PC-9 (cell line): ENCODE measurements around the gene AKAP6. TPM values are rescaled to one million over a fixed set of nuclear protein-coding genes. Genes with fewer than 3 reads are reported as not detected.

Experiments used
- BruUV-seq: library from RNA; stranded (reverse); fragments of 400-500 nt; replicated peaks from 2 replicates; lab custom pipeline; 2021; lab: Mats Ljungman, UMichigan
- CTCF ChIA-PET: fragments of 300-600 bp; sonication (Branson Sonifier 250); formaldehyde crosslinking; loops from one replicate; lab custom pipeline; 2022; ENCODE audit warnings: antibody characterized with exemption; lab: Charles Lee
- POLR2A ChIA-PET: fragments of 300-600 bp; sonication (Branson Sonifier 250); formaldehyde crosslinking; loops from one replicate; lab custom pipeline; 2022; ENCODE audit warnings: antibody characterized with exemption; ENCODE audit not compliant: unreplicated experiment; lab: Charles Lee
- DNase-seq, 2 experiments: peaks; one replicate each; pipeline versions ENCODE4 v3.0.0 to v3.0.0-alpha.2; 2015 to 2022; ENCODE audit warnings: mixed read lengths in 1 of 2
- H2AFZ ChIP-seq: fragments of 200-600 bp; sonication (generic); 2 replicates; pipeline ENCODE4 v1.8.1; 2017; ENCODE audit warnings: antibody characterized with exemption
- H3F3A ChIP-seq: fragments of 200-600 bp; sonication (generic); 2 replicates; pipeline ENCODE4 v1.8.1; 2017; ENCODE audit warnings: antibody characterized with exemption, mild to moderate bottlenecking, low read depth; ENCODE audit not compliant: insufficient read depth
- H3K27ac ChIP-seq: fragments of 200-600 bp; sonication (generic); 2 replicates; pipeline ENCODE4 v1.6.1; 2016; ENCODE audit warnings: mixed run types
- H3K27me3 ChIP-seq: fragments of 200-600 bp; sonication (generic); 2 replicates; pipeline ENCODE4 v1.6.1; 2016; ENCODE audit warnings: low read depth, mixed run types; ENCODE audit not compliant: insufficient read depth
- H3K36me3 ChIP-seq: fragments of 200-600 bp; sonication (generic); 2 replicates; pipeline ENCODE4 v1.6.1; 2016; ENCODE audit warnings: low read depth, mixed run types
- H3K4me1 ChIP-seq: fragments of 200-600 bp; sonication (generic); replicated peaks from 2 replicates; pipeline ENCODE4 v1.6.1; 2016; ENCODE audit warnings: mixed run types; ENCODE audit not compliant: insufficient read depth
- H3K4me2 ChIP-seq: fragments of 200-600 bp; sonication (generic); 2 replicates; pipeline ENCODE4 v1.6.1; 2017; ENCODE audit warnings: mixed run types
- H3K4me3 ChIP-seq: fragments of 200-600 bp; sonication (generic); 2 replicates; pipeline ENCODE4 v1.6.1; 2016; ENCODE audit warnings: mixed run types
- H3K79me2 ChIP-seq: fragments of 200-600 bp; sonication (generic); 2 replicates; pipeline ENCODE4 v1.6.1; 2017; ENCODE audit warnings: low read depth, mixed run types
- H3K9me2 ChIP-seq: fragments of 200-600 bp; sonication (generic); 2 replicates; pipeline ENCODE4 v1.8.1; 2017; ENCODE audit warnings: mild to moderate bottlenecking; ENCODE audit not compliant: insufficient read depth
- H3K9me3 ChIP-seq: fragments of 200-600 bp; sonication (generic); 2 replicates; pipeline ENCODE4 v1.8.1; 2016; ENCODE audit warnings: low read depth; ENCODE audit not compliant: insufficient read depth
- H4K20me1 ChIP-seq: fragments of 200-600 bp; sonication (generic); 2 replicates; pipeline ENCODE4 v1.8.1; 2017; ENCODE audit not compliant: insufficient read depth
- CTCF ChIP-seq: fragments of 200-600 bp; sonication (generic); conservative IDR thresholded peaks from 2 replicates; pipeline ENCODE4 v1.6.1; 2017; ENCODE audit warnings: mixed run types, antibody characterized with exemption, mild to moderate bottlenecking, moderate library complexity
- EZH2 ChIP-seq: fragments of 200-600 bp; sonication (generic); IDR thresholded peaks from 2 replicates; pipeline ENCODE4 v1.8.0; 2017; ENCODE audit warnings: antibody characterized with exemption, low read depth
- intact Hi-C: fragments of 100-400 bp; cut with micrococcal nuclease; formaldehyde crosslinking; loops from one replicate; pipeline ENCODE4 v1.10.0; 2022; ENCODE audit not compliant: unreplicated experiment
- total RNA-seq: library from RNA; stranded (reverse); gene quantifications from 2 replicates; pipeline ENCODE4 v1.2.3, GENCODE V29; 2021

Gene AKAP6
- total RNA-seq, 1 experiment from 2014 or later, result 2.8 TPM

DNA sequence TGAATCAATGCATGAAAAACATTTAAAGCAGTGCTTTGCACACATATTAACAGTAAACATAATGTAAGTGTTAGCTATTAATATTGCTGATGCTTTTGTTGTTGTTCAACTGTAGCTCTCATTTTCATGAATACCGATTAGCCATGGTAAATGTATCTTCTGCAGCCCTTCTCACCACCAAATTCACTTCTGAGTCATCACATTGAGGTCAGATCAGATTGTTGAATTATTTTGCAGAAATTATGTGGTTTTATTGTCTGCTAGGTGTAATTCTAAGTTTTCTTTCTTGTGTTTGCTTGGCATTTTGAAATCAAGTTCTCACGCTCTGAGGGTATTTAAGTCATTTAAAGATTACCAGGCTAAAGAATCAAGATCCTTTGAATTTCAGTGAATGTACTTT, 74.6 kb downstream of the AKAP6 start:
- H4K20me1 ChIP-seq, result no peaks in the 10 kb centered on the region
- DNase-seq, result no peak
- CTCF ChIA-PET, result no interaction called here

DNA sequence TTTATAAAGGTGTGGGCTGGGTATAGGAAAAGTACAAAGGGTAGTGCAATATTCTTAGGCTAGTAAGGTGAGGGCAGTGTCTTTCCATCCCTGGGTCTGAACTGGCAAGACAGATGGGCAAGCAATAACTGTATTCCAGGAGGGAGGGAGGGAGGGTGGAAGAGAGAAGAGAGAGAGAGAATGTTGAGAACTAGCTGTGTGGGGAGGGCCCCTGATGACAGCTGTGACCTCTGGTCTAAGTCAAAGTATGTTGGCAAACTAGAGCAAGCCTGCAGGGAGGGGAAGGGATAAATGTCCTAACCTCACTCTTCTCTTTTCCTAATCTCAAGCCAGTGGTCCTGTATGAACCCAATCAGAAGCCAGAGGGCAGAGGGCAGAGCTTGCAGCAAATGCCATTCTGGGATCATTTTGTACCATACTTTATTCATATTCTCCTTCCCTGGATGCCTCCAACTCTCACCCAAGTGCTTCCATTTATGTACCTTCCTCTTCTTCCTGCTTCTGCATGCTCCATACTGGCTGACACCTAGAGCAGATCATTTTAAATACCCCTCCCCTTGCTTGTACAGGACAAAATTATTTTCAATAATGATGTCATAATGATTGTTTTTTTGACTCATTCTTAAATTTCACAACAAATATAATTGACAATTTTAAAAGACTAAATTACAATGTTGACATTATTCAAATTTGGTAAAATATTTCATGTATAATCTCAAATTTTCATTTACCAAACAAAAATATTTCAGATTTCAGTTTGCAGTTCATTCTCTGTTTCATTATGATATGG, 75.9 kb downstream of the AKAP6 start:
- no peak overlapping the region for H3K27ac ChIP-seq
- H3F3A ChIP-seq, result no peaks in the 10 kb centered on the region
- no peak overlapping the region for H3K4me3 ChIP-seq
- DNase-seq, result no peak
- ChIA-PET CTCF (no interaction called here), POLR2A (interaction anchor here (0.7 kb wide), 1 partner anchor 61 kb away, joined by 3 read pairs; no protein-coding TSS in a partner anchor)
- H3K27me3 ChIP-seq, result no peaks in the 10 kb centered on the region
- TF ChIP-seq EZH2 (no peak), CTCF (no peak)
- no TSS peak for BruUV-seq
- no peaks in the 10 kb centered on the region for H3K9me2 ChIP-seq
- H3K9me3 ChIP-seq, result no peaks in the 10 kb centered on the region
- intact Hi-C loops, result no loop called here
- no peaks in the 10 kb centered on the region for H3K4me1 ChIP-seq
- H3K36me3 ChIP-seq, result no peaks in the 10 kb centered on the region
- H3K79me2 ChIP-seq, result no peaks in the 10 kb centered on the region
- H4K20me1 ChIP-seq, result no peaks in the 10 kb centered on the region
- no peak overlapping the region for H3K4me2 ChIP-seq
- H2AFZ ChIP-seq, result no peak overlapping the region

More for the DNA sequence above, 74.6 kb downstream of the AKAP6 start:
- POLR2A ChIA-PET, result no interaction called here
- H2AFZ ChIP-seq, result no peak overlapping the region
- no TSS peak for BruUV-seq
- no peaks in the 10 kb centered on the region for H3K27me3 ChIP-seq
- H3F3A ChIP-seq, result no peaks in the 10 kb centered on the region
- intact Hi-C loops, result no loop called here
- H3K4me2 ChIP-seq, result no peak overlapping the region
- no peak overlapping the region for H3K27ac ChIP-seq
- H3K9me2 ChIP-seq, result no peaks in the 10 kb centered on the region
- H3K9me3 ChIP-seq, result no peaks in the 10 kb centered on the region
- TF ChIP-seq EZH2, result no peak
- no peak for TF ChIP-seq CTCF
- no peaks in the 10 kb centered on the region for H3K36me3 ChIP-seq
- H3K79me2 ChIP-seq, result no peaks in the 10 kb centered on the region
- no peaks in the 10 kb centered on the region; the same call in 1 of the 2 replicates for H3K4me1 ChIP-seq
- no peak overlapping the region for H3K4me3 ChIP-seq

DNA sequence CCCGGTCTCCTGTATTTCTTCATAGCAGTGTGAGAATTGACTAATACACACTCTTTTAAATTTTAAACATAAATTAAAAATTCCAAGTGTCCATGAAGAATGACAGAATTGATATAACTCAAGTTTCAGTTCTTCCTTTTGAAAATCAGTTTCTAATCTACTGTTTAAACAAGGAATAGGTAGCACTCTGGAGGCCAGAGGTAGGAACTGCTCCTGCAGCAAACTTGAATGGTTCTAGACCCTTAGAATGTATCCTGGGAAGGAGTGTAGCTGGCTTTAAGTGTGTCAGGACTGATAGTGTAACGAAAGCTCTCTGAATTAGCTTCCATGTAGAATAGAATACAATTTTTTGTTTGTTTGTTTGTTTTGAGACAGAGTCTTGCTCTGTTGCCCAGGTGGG, 76.8 kb downstream of the AKAP6 start:
- Histone ChIP-seq H3F3A (no peaks in the 10 kb centered on the region), H3K4me1 (no peaks in the 10 kb centered on the region), H4K20me1 (no peaks in the 10 kb centered on the region), H3K9me3 (no peaks in the 10 kb centered on the region), H3K4me2 (no peak overlapping the region), H3K9me2 (no peaks in the 10 kb centered on the region), H3K4me3 (no peak overlapping the region), H2AFZ (no peak overlapping the region), H3K27ac (no peak overlapping the region), H3K36me3 (no peaks in the 10 kb centered on the region), H3K27me3 (no peaks in the 10 kb centered on the region), H3K79me2 (no peaks in the 10 kb centered on the region)
- BruUV-seq, result no TSS peak
- ChIA-PET CTCF (no interaction called here), POLR2A (no interaction called here)
- intact Hi-C loops, result no loop called here
- TF ChIP-seq EZH2 (no peak), CTCF (no peak)
- no peak for DNase-seq
